ENCODE measurements around the gene CAMK1D.

- TF ChIP-seq CTCF (IDR thresholded peaks at IDR 0.05; ENCODE audit: low read length) (no peak), EZH2phosphoT487 (IDR thresholded peaks at IDR 0.05; ENCODE audit: low read length) (no peak), EZH2 (optimal IDR thresholded peaks at IDR 0.05; ENCODE audit: low read depth, low read length) (no peak)
Observed at GRCh38 chr10:12748186-12748585, 398.8 kb downstream of the CAMK1D start.
